HG03575 (cell line): Measurements from ENCODE around the gene APOBEC3F.
"Not testable (repeated sequence)": the region's sequence is repeated elsewhere in the genome, so short reads cannot be mapped to it uniquely, and the experiment has no call there.

Experiments used
- ATAC-seq: cut with Tn5 transposase; IDR thresholded peaks from one replicate; pipeline ENCODE4 v1.9.1; 2021; ENCODE audit not compliant: unreplicated experiment, insufficient number of reproducible peaks, low FRiP score; ENCODE audit errors: extremely low read depth

APOBEC3F gene

GRCh38 chr22:39063904-39064303 lies 23.2 kb downstream of the APOBEC3F start:
- not testable (repeated sequence) for ATAC-seq

GRCh38 chr22:39066442-39067276 lies 26.0 kb downstream of the APOBEC3F start:
- ATAC-seq: not testable (repeated sequence)

- ATAC-seq: no peak
Observed at GRCh38 chr22:39068033-39068785, 27.5 kb downstream of the APOBEC3F start.

- ATAC-seq: no peak
Observed at GRCh38 chr22:39070186-39070585, 29.5 kb downstream of the APOBEC3F start.

GRCh38 chr22:39072581-39072981 lies 31.9 kb downstream of the APOBEC3F start:
- ATAC-seq: not testable (repeated sequence)

GRCh38 chr22:39073981-39074380 lies 33.3 kb downstream of the APOBEC3F start:
- ATAC-seq: no peak

GRCh38 chr22:39076155-39077025 lies 35.7 kb downstream of the APOBEC3F start:
- not testable (repeated sequence) for ATAC-seq

GRCh38 chr22:39077026-39077840 lies 36.6 kb downstream of the APOBEC3F start, which contains the start of gene APOBEC3G:
TSS of gene APOBEC3G (plus strand) at chr22:39077275. CDS start at chr22:39077362, 87 bp downstream.
- ATAC-seq: not testable (repeated sequence)

GRCh38 chr22:39077912-39078311 lies 37.2 kb downstream of the APOBEC3F start:
- not testable (repeated sequence) for ATAC-seq

- ATAC-seq: no peak
Observed at GRCh38 chr22:39078329-39078728, 37.7 kb downstream of the APOBEC3F start.

- not testable (repeated sequence) for ATAC-seq
Observed at GRCh38 chr22:39079054-39079637, 38.5 kb downstream of the APOBEC3F start.

GRCh38 chr22:39080052-39080762 lies 39.5 kb downstream of the APOBEC3F start:
- ATAC-seq: no peak

- ATAC-seq: no peak
Observed at GRCh38 chr22:39081016-39081415, 40.4 kb downstream of the APOBEC3F start.

- no peak for ATAC-seq
Observed at GRCh38 chr22:39081598-39081997, 40.9 kb downstream of the APOBEC3F start.

- no peak for ATAC-seq
Observed at GRCh38 chr22:39083212-39084165, 42.8 kb downstream of the APOBEC3F start.

- no peak for ATAC-seq
Observed at GRCh38 chr22:39084666-39085065, 44.0 kb downstream of the APOBEC3F start.
